ENCODE data around the gene PLRG1. TPM values are rescaled to one million over a fixed set of nuclear protein-coding genes. Genes with fewer than 3 reads are reported as not detected.

PLRG1 gene
- total and polyA plus RNA-seq, 2 of the 8 experiments (the other 6 are each of a cell fraction or from before 2014, with no cell fraction given) = 63.5 to 108 TPM

DNA sequence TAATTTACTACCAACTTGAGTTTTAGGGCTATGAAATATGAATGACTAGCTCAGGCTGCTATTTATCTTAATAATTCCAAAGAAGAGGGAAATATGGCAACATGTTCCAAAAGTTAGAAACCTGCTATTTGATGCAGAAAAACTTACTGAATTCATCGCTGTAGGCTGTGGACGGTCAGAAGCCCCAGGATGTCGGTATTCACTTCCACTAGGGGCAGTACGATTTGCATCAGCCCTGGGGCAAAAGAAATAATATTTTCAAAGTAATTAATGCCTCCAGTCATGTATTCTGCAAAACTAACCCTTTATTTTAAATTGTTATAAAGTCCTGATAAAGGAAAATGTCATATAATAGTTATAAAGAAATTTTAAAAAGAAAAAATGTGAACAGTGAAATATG lies 4.5 kb downstream of the PLRG1 start:
- Histone ChIP-seq H4K8ac (ENCODE audit: extremely low read depth, insufficient read depth, low read length) (no peak overlapping the region), H3K79me2 (ENCODE audit: control insufficient read depth in 1 of 2, insufficient read depth in 2 of 2, low read length in 2 of 2) (peaks cover 7 to 28% of the 10 kb centered on the region in 2 experiments; a peak in 3 of 4 replicates), H2BK5ac (ENCODE audit: low read depth, low read length) (no peak overlapping the region), H3K23me2 (ENCODE audit: low read depth, low read length) (peaks cover 4% of the 10 kb centered on the region), H2BK20ac (ENCODE audit: low read length) (no peak overlapping the region), H3K4me3 (ENCODE audit: extremely low read depth in 1 of 4, insufficient read depth in 2 of 4, low read depth in 3 of 4, low read length in 4 of 4) (no peak overlapping the region), H3K9me3 (ENCODE audit: insufficient read depth in 2 of 2, low read depth in 1 of 2, low read length in 1 of 2) (no peaks in the 10 kb centered on the region), H3K27ac (ENCODE audit: low read depth, low read length) (no peak overlapping the region), H2AFZ (ENCODE audit: low read length) (no peak overlapping the region), H3K18ac (ENCODE audit: extremely low read depth, low read length) (no peak overlapping the region), H2BK15ac (ENCODE audit: low read length) (no peak overlapping the region), H3K4me2 (ENCODE audit: insufficient read depth in 1 of 2, low read depth in 2 of 2, low read length in 2 of 2) (no peak overlapping the region), H2BK120ac (replicated peaks; ENCODE audit: low read depth, low read length) (no peak overlapping the region), H4K5ac (ENCODE audit: insufficient read length, low read depth, low read length) (no peak overlapping the region), H3K4me1 (replicated peaks in 1 of 4; ENCODE audit: control insufficient read depth in 3 of 4, insufficient read depth in 4 of 4, low read length in 3 of 4) (no peaks in the 10 kb centered on the region; a peak in 1 of 7 replicates), H3K14ac (ENCODE audit: insufficient read length) (no peak overlapping the region), H4K91ac (replicated peaks; ENCODE audit: insufficient read length, low read length) (no peak overlapping the region), H3K79me1 (ENCODE audit: low read depth, low read length) (no peaks in the 10 kb centered on the region; the same call in 1 of the 2 replicates), H2BK12ac (ENCODE audit: low read depth, low read length) (no peak overlapping the region), H3K56ac (replicated peaks; ENCODE audit: insufficient read length, low read depth, low read length) (no peak overlapping the region), H4K20me1 (replicated peaks in 1 of 2; ENCODE audit: control insufficient read depth in 1 of 2, insufficient read depth in 2 of 2, low read length in 2 of 2) (peaks cover 0 to 9% of the 10 kb centered on the region in 2 experiments), H2AK5ac (ENCODE audit: low read depth, low read length) (no peak overlapping the region), H3K23ac (ENCODE audit: insufficient read length) (no peak overlapping the region), H3K27me3 (replicated peaks in 1 of 4; ENCODE audit: control insufficient read depth in 3 of 4, extremely low read depth in 1 of 4, insufficient read depth in 3 of 4, low read length in 3 of 4) (no peaks in the 10 kb centered on the region), H3K36me3 (ENCODE audit: control insufficient read depth in 2 of 4, insufficient read depth in 4 of 4, low read length in 3 of 4) (peaks cover 9 to 69% (median 43%) of the 10 kb centered on the region in 4 experiments), H3K9ac (replicated peaks in 1 of 4; ENCODE audit: extremely low read depth in 1 of 4, low read depth in 3 of 4, low read length in 3 of 4) (no peak overlapping the region), H3K4ac (replicated peaks; ENCODE audit: insufficient read length, low read depth, low read length) (no peak overlapping the region)
- no peak for FAIRE-seq
- TF ChIP-seq RNF2 (IDR thresholded peaks at IDR 0.05; ENCODE audit: borderline replicate concordance, low read depth, low read length, missing control alignments, poor library complexity, severe bottlenecking) (no peak), BRCA1 (IDR thresholded peaks at IDR 0.05; ENCODE audit: low read depth, low read length) (no peak), RAD21 (IDR thresholded peaks at IDR 0.05 in 1 of 2, conservative IDR thresholded peaks at IDR 0.05 in 1 of 2; ENCODE audit: low read depth in 2 of 2, low read length in 2 of 2) (no peak)
- TF ChIP-seq, protein P1, sequence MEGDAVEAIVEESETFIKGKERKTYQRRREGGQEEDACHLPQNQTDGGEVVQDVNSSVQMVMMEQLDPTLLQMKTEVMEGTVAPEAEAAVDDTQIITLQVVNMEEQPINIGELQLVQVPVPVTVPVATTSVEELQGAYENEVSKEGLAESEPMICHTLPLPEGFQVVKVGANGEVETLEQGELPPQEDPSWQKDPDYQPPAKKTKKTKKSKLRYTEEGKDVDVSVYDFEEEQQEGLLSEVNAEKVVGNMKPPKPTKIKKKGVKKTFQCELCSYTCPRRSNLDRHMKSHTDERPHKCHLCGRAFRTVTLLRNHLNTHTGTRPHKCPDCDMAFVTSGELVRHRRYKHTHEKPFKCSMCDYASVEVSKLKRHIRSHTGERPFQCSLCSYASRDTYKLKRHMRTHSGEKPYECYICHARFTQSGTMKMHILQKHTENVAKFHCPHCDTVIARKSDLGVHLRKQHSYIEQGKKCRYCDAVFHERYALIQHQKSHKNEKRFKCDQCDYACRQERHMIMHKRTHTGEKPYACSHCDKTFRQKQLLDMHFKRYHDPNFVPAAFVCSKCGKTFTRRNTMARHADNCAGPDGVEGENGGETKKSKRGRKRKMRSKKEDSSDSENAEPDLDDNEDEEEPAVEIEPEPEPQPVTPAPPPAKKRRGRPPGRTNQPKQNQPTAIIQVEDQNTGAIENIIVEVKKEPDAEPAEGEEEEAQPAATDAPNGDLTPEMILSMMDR (IDR thresholded peaks at IDR 0.05; ENCODE audit: control extremely low read depth in 1 of 3, insufficient read depth in 1 of 3, low read depth in 1 of 3, low read length in 3 of 3) = peak; percentile 4 to 25 (median 10); a peak in 2 of 4 replicates
- 95% methylated on average over 4 of the region's 4 CpGs; no CpG with 5 or more reads in 1 of the 2 experiments for WGBS, 2 experiments (ENCODE audit: extremely low coverage in 1 of 2, insufficient coverage in 1 of 2, insufficient read length in 1 of 2, insufficient replicate concordance in 2 of 2, low coverage in 1 of 2, low lambda C conversion rate in 2 of 2, missing lambda C conversion rate in 1 of 2)
- POLR2A ChIA-PET (ENCODE audit: partially characterized antibody) = interaction anchor here (1.1 kb wide), 1 partner anchor 13 kb away, joined by 4 read pairs; no protein-coding TSS in a partner anchor
- CTCF ChIA-PET (ENCODE audit: partially characterized antibody) = interaction anchor here (0.9 to 1.9 kb wide), 4 partner anchors 12 to 64 kb away, joined by 3 to 8 read pairs (median 4); no protein-coding TSS in a partner anchor
- DNase-seq (ENCODE audit: low read depth in 1 of 2, low spot score in 2 of 2) = no peak

All from H1 (cell line).